Caco-2 (cell line): ENCODE measurements around the gene MANF. TPM values are rescaled to one million over a fixed set of nuclear protein-coding genes. Genes with fewer than 3 reads are reported as not detected.
"Not testable (repeated sequence)": the region's sequence is repeated elsewhere in the genome, so short reads cannot be mapped to it uniquely, and the experiment has no call there.

Source experiments
- BruUV-seq: library from RNA; stranded (reverse); fragments of 400-500 nt; replicated peaks from 2 replicates; lab custom pipeline; 2021; lab: Mats Ljungman, UMichigan
- CTCF ChIA-PET: fragments of 300-600 bp; sonication (Branson Sonifier 250); formaldehyde crosslinking; loops from one replicate; lab custom pipeline; 2022; ENCODE audit warnings: antibody characterized with exemption; lab: Charles Lee
- POLR2A ChIA-PET: fragments of 300-600 bp; sonication (Branson Sonifier 250); formaldehyde crosslinking; loops from one replicate; lab custom pipeline; 2022; ENCODE audit warnings: antibody characterized with exemption; lab: Charles Lee
- DNase-seq, 2 experiments: peaks; one replicate each; pipeline versions ENCODE4 v3.0.0 to v3.0.0-alpha.2; 2020 to 2022
- H3K27me3 ChIP-seq: replicated peaks from 2 replicates; pipeline ENCODE4 v1.6.0; 2011; ENCODE audit warnings: low read length; ENCODE audit not compliant: control insufficient read depth, insufficient read depth
- H3K36me3 ChIP-seq: 2 replicates; pipeline ENCODE4 v1.5.1; 2011; ENCODE audit warnings: low read length; ENCODE audit not compliant: control insufficient read depth, insufficient read depth
- H3K4me1 ChIP-seq: fragments of 250-450 bp; sonication (Bioruptor Pico); 2 replicates; pipeline ENCODE4 v1.5.1; 2020; ENCODE audit warnings: mild to moderate bottlenecking
- H3K4me3 ChIP-seq: 2 replicates; pipeline ENCODE4 v1.5.1; 2011; ENCODE audit warnings: low read depth, mild to moderate bottlenecking, control low read depth, low read length
- H3K9me3 ChIP-seq: fragments of 250-450 bp; sonication (Bioruptor Pico); 2 replicates; pipeline ENCODE4 v1.5.1; 2020; ENCODE audit warnings: mild to moderate bottlenecking, moderate library complexity
- H3K27ac Mint-ChIP-seq: one replicate; pipeline ENCODE4 v1.8.0; 2022; ENCODE audit warnings: mixed read lengths; ENCODE audit not compliant: unreplicated experiment
- H3K27me3 Mint-ChIP-seq: one replicate; pipeline ENCODE4 v1.8.0; 2022; ENCODE audit warnings: mixed read lengths; ENCODE audit not compliant: insufficient read depth, unreplicated experiment
- H3K36me3 Mint-ChIP-seq: one replicate; pipeline ENCODE4 v1.8.0; 2022; ENCODE audit warnings: mild to moderate bottlenecking, mixed read lengths; ENCODE audit not compliant: insufficient read depth, unreplicated experiment
- H3K4me1 Mint-ChIP-seq: one replicate; pipeline ENCODE4 v1.8.0; 2022; ENCODE audit warnings: low read depth, mixed read lengths; ENCODE audit not compliant: unreplicated experiment
- H3K4me3 Mint-ChIP-seq: one replicate; pipeline ENCODE4 v1.8.0; 2022; ENCODE audit warnings: mild to moderate bottlenecking, moderate library complexity, mixed read lengths; ENCODE audit not compliant: unreplicated experiment
- H3K9me3 Mint-ChIP-seq: one replicate; pipeline ENCODE4 v1.8.0; 2022; ENCODE audit warnings: mixed read lengths; ENCODE audit not compliant: unreplicated experiment
- CTCF ChIP-seq, 2 experiments: fragments of 200-600 bp in 1 of 2; IDR thresholded peaks; 1 replicate in 1 of 2; 2 replicates in 1 of 2; pipeline versions ENCODE4 v1.5.1 to v1.8.0; 2011 to 2022; ENCODE audit warnings: antibody characterized with exemption in 1 of 2, control low read depth in 1 of 2, inconsistent platforms in 1 of 2, low read depth in 1 of 2, low read length in 1 of 2, mild to moderate bottlenecking in 1 of 2, moderate library complexity in 1 of 2; ENCODE audit not compliant: insufficient read depth in 1 of 2, severe bottlenecking in 1 of 2, unreplicated experiment in 1 of 2
- intact Hi-C: fragments of 100-400 bp; cut with micrococcal nuclease; formaldehyde crosslinking; loops from one replicate; pipeline ENCODE4 v1.10.0; 2022; ENCODE audit not compliant: unreplicated experiment
- total RNA-seq: library from RNA; stranded (reverse); gene quantifications from 2 replicates; pipeline ENCODE4 v1.2.3, GENCODE V29; 2022

The MANF gene
- total RNA-seq, 1 experiment from 2014 or later = 94.5 TPM

DNA sequence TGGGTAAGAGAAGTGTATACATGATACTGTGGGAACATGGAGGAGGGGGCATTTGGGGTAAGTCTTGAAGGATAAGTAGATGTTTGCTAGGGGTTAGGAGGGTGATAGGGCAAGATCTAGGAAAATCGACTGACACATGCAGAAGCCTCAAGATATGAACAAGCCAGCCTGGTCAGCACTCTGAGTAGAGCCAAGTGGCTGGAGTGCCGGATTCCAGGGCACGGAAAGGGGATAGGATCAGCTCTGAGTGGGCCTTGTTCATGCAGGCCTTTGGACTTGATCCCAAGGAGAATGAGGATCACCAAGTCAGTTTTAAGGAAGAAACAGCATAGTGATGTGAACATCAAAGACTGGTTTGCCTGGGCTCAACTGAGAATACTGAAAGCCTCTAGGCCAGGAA is 24.3 kb upstream of the MANF start:
- no peaks in the 10 kb centered on the region for H3K27me3 ChIP-seq
- ChIA-PET POLR2A (no interaction called here), CTCF (no interaction called here)
- no peaks in the 10 kb centered on the region for H3K9me3 Mint-ChIP-seq
- peaks cover 10% of the 10 kb centered on the region for H3K27me3 Mint-ChIP-seq
- H3K4me1 Mint-ChIP-seq = no peaks in the 10 kb centered on the region
- no peak overlapping the region for H3K4me3 ChIP-seq
- no peaks in the 10 kb centered on the region for H3K9me3 ChIP-seq
- H3K36me3 Mint-ChIP-seq = no peaks in the 10 kb centered on the region
- no peak for TF ChIP-seq CTCF (IDR thresholded peaks at IDR 0.05; ENCODE audit: insufficient read depth in 1 of 2, low read depth in 1 of 2, low read length in 1 of 2, severe bottlenecking in 1 of 2, unreplicated experiment in 1 of 2)
- intact Hi-C loops = no loop called here
- no TSS peak for BruUV-seq
- DNase-seq = no peak
- no peak overlapping the region for H3K4me3 Mint-ChIP-seq
- H3K36me3 ChIP-seq = no peaks in the 10 kb centered on the region
- no peaks in the 10 kb centered on the region for H3K4me1 ChIP-seq
- H3K27ac Mint-ChIP-seq = no peak overlapping the region

DNA sequence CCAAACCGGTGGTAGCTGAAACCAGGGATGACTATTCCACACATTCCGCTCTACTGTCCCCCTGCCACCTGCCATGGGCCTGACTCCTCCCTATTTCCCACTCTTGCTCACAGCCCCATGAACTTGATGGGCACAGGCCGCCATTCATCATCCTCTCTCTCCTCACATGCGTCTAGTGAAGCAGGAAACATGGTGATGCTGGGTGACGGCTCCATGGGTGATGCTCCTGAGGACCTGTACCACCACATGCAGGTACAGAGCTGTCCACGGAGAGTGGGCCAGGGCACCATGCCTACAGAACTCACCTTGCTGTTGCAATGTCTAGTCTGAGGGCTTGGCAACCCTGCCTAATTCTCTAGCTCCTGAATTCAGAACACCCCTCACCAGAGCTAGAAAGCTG is 23.3 kb upstream of the MANF start:
- CTCF ChIA-PET = no interaction called here
- POLR2A ChIA-PET = no interaction called here
- Mint-ChIP-seq H3K9me3 (no peaks in the 10 kb centered on the region), H3K27me3 (peaks cover 10% of the 10 kb centered on the region), H3K4me3 (no peak overlapping the region), H3K36me3 (no peaks in the 10 kb centered on the region), H3K27ac (no peak overlapping the region), H3K4me1 (no peaks in the 10 kb centered on the region)
- Histone ChIP-seq H3K36me3 (no peaks in the 10 kb centered on the region), H3K4me3 (no peak overlapping the region), H3K27me3 (no peaks in the 10 kb centered on the region), H3K9me3 (no peaks in the 10 kb centered on the region), H3K4me1 (no peaks in the 10 kb centered on the region)
- no TSS peak for BruUV-seq
- DNase-seq = no peak
- TF ChIP-seq CTCF (IDR thresholded peaks at IDR 0.05; ENCODE audit: insufficient read depth in 1 of 2, low read depth in 1 of 2, low read length in 1 of 2, severe bottlenecking in 1 of 2, unreplicated experiment in 1 of 2) = no peak
- intact Hi-C loops = no loop called here

DNA sequence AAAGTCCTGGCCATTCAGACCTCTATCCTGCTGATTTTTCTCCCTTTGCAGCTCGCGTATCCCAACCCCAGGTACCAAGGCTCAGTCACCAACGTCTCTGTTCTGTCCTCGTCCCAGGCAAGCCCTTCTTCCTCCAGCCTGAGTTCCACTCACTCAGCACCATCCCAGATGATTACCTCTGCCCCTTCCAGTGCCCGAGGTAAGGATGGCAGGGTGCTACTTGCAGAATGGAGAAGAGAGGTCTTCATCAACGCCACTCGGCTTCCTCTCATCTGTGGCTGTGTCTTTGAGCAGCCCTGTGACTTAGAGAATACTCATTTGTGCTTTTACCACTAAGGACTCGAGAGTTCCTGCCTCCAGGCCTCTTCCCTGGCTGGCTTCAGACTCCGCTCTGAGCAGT is 22.6 kb upstream of the MANF start:
- intact Hi-C loops = no loop called here
- CTCF ChIA-PET = no interaction called here
- no peak overlapping the region for H3K4me3 Mint-ChIP-seq
- TF ChIP-seq CTCF (IDR thresholded peaks at IDR 0.05; ENCODE audit: insufficient read depth in 1 of 2, low read depth in 1 of 2, low read length in 1 of 2, severe bottlenecking in 1 of 2, unreplicated experiment in 1 of 2) = no peak
- no peak overlapping the region for H3K27ac Mint-ChIP-seq
- H3K9me3 Mint-ChIP-seq = no peaks in the 10 kb centered on the region
- no peak for DNase-seq
- H3K4me3 ChIP-seq = no peak overlapping the region
- BruUV-seq = no TSS peak
- H3K27me3 Mint-ChIP-seq = peaks cover 16% of the 10 kb centered on the region
- no peaks in the 10 kb centered on the region for H3K4me1 Mint-ChIP-seq
- H3K4me1 ChIP-seq = no peaks in the 10 kb centered on the region
- no peaks in the 10 kb centered on the region for H3K36me3 Mint-ChIP-seq
- H3K36me3 ChIP-seq = no peaks in the 10 kb centered on the region
- H3K9me3 ChIP-seq = no peaks in the 10 kb centered on the region
- H3K27me3 ChIP-seq = no peaks in the 10 kb centered on the region
- POLR2A ChIA-PET = no interaction called here

- intact Hi-C loops, H3K27ac Mint-ChIP-seq, BruUV-seq, H3K4me3 Mint-ChIP-seq, POLR2A ChIA-PET, H3K36me3 Mint-ChIP-seq, H3K36me3 ChIP-seq, H3K9me3 ChIP-seq, H3K4me1 ChIP-seq, H3K4me1 Mint-ChIP-seq, H3K4me3 ChIP-seq, H3K9me3 Mint-ChIP-seq, H3K27me3 ChIP-seq: not testable (repeated sequence)
- peaks cover 18% of the 10 kb centered on the region for H3K27me3 Mint-ChIP-seq
- peak in 1 of 2 experiments; percentile 17 for DNase-seq
- CTCF ChIA-PET = interaction anchor here (1.2 kb wide), 1 partner anchor 268 kb away, joined by 3 read pairs; no protein-coding TSS in a partner anchor
Measured at GRCh38 chr3:51368276-51368675, 16.8 kb upstream of the MANF start.
